GM23248 (cell line): Measurements from ENCODE around the gene SOX5.

Experiments
- EZH2 ChIP-seq: fragments of 200-600 bp; sonication (generic); IDR thresholded peaks from 2 replicates; pipeline ENCODE4 v1.6.1; 2018; ENCODE audit warnings: antibody characterized with exemption, mild to moderate bottlenecking; ENCODE audit not compliant: insufficient read depth, poor library complexity, severe bottlenecking
- EZH2phosphoT487 ChIP-seq: fragments of 200-600 bp; sonication (generic); IDR thresholded peaks from 2 replicates; pipeline ENCODE4 v1.6.1; 2018; ENCODE audit warnings: antibody characterized with exemption, moderate library complexity, mild to moderate bottlenecking, low read depth; ENCODE audit not compliant: insufficient read depth

DNA sequence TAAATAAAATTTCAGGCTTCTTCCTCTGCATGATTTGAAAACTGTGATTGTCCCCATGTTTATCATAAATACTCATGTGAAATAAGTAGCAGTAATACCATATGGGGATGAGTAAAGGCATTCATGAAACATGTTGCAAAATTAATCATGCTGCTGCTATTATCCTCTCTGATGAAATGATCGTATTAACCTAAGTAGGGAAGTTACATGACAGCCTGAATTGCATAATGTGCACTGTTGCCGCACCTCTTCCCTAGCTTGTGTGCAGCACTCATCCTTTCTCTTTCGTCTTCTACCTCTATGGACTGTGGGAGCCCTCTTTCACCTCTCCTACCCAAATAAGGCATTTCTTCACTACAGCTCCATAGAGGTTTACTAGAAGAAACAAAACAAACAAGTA lies 367.6 kb downstream of the SOX5 start:
- TF ChIP-seq EZH2 (no peak), EZH2phosphoT487 (no peak)
